Epithelial cell of esophagus (primary cell): ENCODE data around the gene CPEB2.
A peak's percentile ranks its signal among the peaks of the same experiment; 100 is the strongest.

Experiments used
- DNase-seq: peaks from one replicate; pipeline ENCODE4 v3.0.0; 2010; ENCODE audit warnings: low read depth
- H3K4me3 ChIP-seq: 2 replicates; pipeline ENCODE4 v1.5.1; 2011; ENCODE audit warnings: mild to moderate bottlenecking, low read length, control low read depth
- TF ChIP-seq, protein P1 (sequence below): IDR thresholded peaks from 2 replicates; pipeline ENCODE4 v1.5.1; 2011; ENCODE audit warnings: low read depth, mild to moderate bottlenecking, low read length, control low read depth, inconsistent platforms; ENCODE audit not compliant: insufficient read depth; ENCODE audit errors: missing control alignments

Gene CPEB2

DNA sequence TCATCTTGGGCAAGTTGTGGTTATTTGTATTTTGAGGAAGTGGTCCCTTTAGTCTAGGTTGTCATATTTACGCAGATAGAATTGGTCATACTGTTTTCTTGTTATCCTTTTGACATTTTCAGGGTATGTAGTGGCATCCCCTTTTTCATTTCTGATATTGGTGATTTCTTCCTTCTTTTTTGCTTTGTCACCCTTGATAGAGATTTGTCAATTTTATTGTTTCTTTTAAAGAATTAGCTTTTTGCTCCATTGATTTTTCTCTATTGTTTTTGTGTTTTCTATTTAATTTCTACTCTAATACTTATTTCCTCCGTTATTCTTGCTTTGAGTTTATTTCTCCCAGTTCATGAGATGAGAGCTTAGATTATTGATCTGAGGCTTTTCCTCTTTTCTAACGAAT is 87.7 kb downstream of the CPEB2 start:
- TF ChIP-seq, protein P1, sequence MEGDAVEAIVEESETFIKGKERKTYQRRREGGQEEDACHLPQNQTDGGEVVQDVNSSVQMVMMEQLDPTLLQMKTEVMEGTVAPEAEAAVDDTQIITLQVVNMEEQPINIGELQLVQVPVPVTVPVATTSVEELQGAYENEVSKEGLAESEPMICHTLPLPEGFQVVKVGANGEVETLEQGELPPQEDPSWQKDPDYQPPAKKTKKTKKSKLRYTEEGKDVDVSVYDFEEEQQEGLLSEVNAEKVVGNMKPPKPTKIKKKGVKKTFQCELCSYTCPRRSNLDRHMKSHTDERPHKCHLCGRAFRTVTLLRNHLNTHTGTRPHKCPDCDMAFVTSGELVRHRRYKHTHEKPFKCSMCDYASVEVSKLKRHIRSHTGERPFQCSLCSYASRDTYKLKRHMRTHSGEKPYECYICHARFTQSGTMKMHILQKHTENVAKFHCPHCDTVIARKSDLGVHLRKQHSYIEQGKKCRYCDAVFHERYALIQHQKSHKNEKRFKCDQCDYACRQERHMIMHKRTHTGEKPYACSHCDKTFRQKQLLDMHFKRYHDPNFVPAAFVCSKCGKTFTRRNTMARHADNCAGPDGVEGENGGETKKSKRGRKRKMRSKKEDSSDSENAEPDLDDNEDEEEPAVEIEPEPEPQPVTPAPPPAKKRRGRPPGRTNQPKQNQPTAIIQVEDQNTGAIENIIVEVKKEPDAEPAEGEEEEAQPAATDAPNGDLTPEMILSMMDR = no peak
- H3K4me3 ChIP-seq = no peak overlapping the region
- DNase-seq = no peak

DNA sequence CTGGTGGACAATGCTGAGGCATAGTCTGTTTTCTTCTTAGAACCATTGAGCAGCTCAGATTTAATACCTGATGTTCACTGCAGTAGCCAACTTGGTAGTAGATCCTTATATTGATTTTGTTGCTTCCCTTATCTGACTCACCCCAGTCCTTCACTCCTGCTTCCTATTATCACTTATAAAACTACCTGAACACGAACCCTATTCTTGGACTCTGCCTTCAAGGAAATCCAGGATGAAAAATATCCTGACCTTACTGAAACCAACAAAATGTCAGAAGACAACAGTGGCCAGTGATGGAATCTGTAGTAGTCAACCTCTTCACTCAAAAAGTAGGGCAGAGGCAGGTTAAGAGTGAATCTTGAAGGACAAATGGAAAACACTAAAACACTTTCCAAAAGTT is 98.1 kb downstream of the CPEB2 start:
- no peak for DNase-seq
- no peak overlapping the region for H3K4me3 ChIP-seq
- TF ChIP-seq, protein P1 = no peak

DNA sequence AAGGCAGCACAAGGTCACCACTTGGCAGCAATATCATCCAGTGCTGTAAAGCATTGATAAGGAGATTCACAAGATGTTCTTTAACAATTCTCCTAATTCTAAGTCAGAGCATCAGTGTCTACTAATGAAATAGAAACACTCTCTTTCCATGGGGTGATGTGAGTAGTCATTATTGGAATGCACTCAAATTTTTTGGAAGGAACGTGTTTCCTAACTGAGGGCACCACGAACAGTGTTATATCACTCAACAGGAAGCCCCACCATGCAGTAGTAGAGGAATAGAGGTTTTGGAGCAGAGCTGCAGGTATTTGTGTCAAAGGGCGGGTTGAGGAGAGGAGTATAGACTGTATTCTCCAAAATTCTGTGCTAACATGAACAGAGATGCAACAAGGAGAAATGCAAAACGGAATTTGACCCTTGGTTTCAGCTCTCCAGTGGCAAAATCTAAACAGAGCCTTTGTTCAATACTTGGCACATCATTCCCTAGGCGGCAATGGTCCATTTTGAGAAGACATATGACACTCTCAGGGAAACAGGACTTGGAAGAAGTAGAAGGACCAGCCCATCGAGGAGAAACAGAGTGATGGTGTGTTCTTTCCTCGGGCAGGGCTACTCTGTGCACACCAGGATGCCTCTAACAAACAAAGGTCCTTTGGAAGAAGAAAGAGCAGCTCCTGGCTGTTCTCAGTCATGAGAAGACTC is 98.9 kb downstream of the CPEB2 start:
- TF ChIP-seq, protein P1 = no peak
- DNase-seq = no peak
- H3K4me3 ChIP-seq = no peak overlapping the region

DNA sequence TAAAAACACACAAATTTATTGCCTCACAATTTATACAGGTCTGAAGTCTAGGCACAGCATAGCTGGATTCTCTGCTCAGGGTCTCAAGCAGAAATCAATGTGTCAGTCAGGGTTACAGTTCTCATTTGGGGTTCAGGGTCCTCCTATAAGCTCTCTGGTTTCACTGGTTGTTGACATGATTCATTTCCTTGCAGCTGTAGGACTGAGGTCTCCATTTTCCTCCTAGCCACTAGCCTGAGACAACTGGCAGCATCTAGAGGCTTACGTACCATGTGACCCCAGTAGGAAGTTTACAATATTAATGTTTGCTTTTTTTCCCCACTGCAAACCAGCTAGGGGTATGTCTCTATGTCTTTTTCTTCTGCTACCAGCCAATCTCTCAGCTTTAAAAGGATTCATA is 102.5 kb downstream of the CPEB2 start:
- TF ChIP-seq, protein P1 = no peak
- H3K4me3 ChIP-seq = no peak overlapping the region
- no peak for DNase-seq

DNA sequence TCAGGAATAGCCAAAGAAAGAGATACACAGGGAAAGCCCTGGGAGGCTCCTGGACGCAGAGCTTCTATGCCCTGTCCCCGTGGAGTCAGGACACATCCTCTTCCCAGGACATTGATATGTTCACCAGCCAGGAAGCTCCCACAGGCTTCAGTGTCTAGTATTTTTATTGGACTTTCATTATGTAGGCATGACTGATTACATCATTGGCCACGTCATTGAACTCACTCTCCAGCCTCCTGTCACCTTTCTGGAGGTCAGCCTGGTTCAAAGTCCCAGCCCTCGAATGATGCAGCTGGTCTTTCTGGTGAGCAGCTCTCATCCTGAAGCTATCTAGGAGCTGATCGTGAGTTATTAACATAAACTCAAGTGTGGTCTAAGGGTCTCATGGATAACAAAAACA is 104.1 kb downstream of the CPEB2 start:
- TF ChIP-seq, protein P1 = no peak
- H3K4me3 ChIP-seq = no peak overlapping the region
- DNase-seq = no peak

DNA sequence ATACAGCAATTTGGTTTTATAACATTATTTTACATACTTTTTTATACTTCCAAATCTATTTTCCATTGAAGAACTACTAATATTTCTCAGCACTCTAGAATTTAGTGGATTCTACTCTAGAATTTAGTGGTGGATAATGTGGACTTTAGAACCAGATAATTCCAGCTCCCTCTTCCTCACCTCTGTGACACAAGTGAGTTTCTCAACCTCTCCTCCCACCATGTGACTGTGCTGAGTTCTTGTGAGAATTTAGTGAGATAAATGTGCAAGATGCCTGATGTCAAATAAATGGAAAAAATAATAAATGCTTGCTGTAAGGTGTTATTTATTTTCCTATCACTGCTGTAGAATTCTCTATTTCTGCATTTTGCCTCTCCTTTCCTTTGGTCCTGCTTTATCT is 107.3 kb downstream of the CPEB2 start:
- DNase-seq = no peak
- H3K4me3 ChIP-seq = no peak overlapping the region
- TF ChIP-seq, protein P1 = no peak

DNA sequence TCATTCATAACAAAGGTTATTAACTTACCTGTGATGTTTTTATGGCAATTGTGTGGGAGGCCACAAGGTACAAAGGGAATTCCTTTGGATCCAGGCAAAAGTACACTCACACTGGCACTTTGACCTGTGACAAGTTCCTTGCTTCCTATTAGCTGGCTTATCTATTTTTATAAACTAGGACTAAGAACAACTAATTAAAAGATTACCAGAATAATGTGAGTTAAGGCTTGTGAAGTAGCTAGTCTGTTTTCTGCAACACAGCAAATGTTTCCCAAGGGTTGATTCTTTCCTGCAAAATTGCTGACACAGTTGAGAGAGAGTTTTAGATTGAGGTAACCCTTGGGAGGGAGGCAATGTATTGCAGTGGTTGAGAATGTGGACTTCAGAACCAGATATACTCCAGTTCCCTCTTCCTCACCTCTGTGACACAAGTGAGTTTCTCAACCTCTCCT is 107.9 kb downstream of the CPEB2 start:
- TF ChIP-seq, protein P1 = no peak
- peak; percentile 3 for DNase-seq
- H3K4me3 ChIP-seq = no peak overlapping the region
